CD4-positive, alpha-beta memory T cell (primary cell): ENCODE results near the gene COL23A1. TPM values are rescaled to one million over a fixed set of nuclear protein-coding genes. Genes with fewer than 3 reads are reported as not detected.

ENCODE experiments used
- CTCF ChIA-PET: fragments of 350-600 bp; sonication (Branson Sonifier 250); formaldehyde crosslinking; loops from one replicate; lab custom pipeline; 2021; ENCODE audit warnings: inconsistent platforms; ENCODE audit not compliant: partially characterized antibody; lab: Charles Lee
- POLR2A ChIA-PET: fragments of 350-600 bp; sonication (Branson Sonifier 250); formaldehyde crosslinking; loops from one replicate; lab custom pipeline; 2021; ENCODE audit not compliant: partially characterized antibody; lab: Charles Lee
- DNase-seq, 5 donors: peaks; one replicate each; pipeline versions ENCODE4 v3.0.0 to v3.0.0-alpha.2; 2020 to 2022; ENCODE audit warnings: mixed read lengths in 1 of 5
- H3K27ac ChIP-seq: one replicate; pipeline ENCODE4 v1.7.0; 2013; ENCODE audit warnings: low read depth, low read length
- H3K27me3 ChIP-seq: 2 replicates; pipeline ENCODE4 v1.7.0; 2013; ENCODE audit warnings: mild to moderate bottlenecking, low read length, moderate library complexity; ENCODE audit not compliant: insufficient read depth
- H3K36me3 ChIP-seq: 2 replicates; pipeline ENCODE4 v1.7.0; 2013; ENCODE audit warnings: mild to moderate bottlenecking, low read length, moderate library complexity; ENCODE audit not compliant: insufficient read depth
- H3K4me1 ChIP-seq: 2 replicates; pipeline ENCODE4 v1.7.0; 2013; ENCODE audit warnings: mild to moderate bottlenecking, low read length, moderate library complexity; ENCODE audit not compliant: insufficient read depth
- H3K4me3 ChIP-seq, 2 donors: one replicate each; pipeline ENCODE4 v1.7.0; 2013; ENCODE audit warnings: low read length in 2 of 2, mild to moderate bottlenecking in 1 of 2
- H3K9me3 ChIP-seq, 2 donors: one replicate each; pipeline ENCODE4 v1.7.0; 2013; ENCODE audit warnings: low read length in 2 of 2, control low read depth in 1 of 2; ENCODE audit not compliant: control insufficient read depth in 1 of 2
- H3K27ac Mint-ChIP-seq, 7 donors: one replicate each; pipeline ENCODE4 v1.8.0; 2020 to 2021; ENCODE audit warnings: mixed read lengths in 7 of 7, mild to moderate bottlenecking in 6 of 7, inconsistent platforms in 3 of 7, moderate library complexity in 3 of 7
- H3K27me3 Mint-ChIP-seq, 2 donors: one replicate each; pipeline ENCODE4 v1.8.0; 2020 to 2021; ENCODE audit warnings: mixed read lengths in 2 of 2
- H3K36me3 Mint-ChIP-seq, 2 donors: one replicate each; pipeline ENCODE4 v1.8.0; 2020 to 2021; ENCODE audit warnings: mixed read lengths in 2 of 2, inconsistent platforms in 1 of 2, mild to moderate bottlenecking in 1 of 2
- H3K4me1 Mint-ChIP-seq, 4 donors: one replicate each; pipeline ENCODE4 v1.8.0; 2020 to 2021; ENCODE audit warnings: mixed read lengths in 4 of 4, mild to moderate bottlenecking in 1 of 4
- H3K4me3 Mint-ChIP-seq, 8 donors: one replicate each; pipeline ENCODE4 v1.8.0; 2020 to 2021; ENCODE audit warnings: mixed read lengths in 8 of 8, mild to moderate bottlenecking in 7 of 8, moderate library complexity in 6 of 8, inconsistent platforms in 3 of 8
- H3K9me3 Mint-ChIP-seq, 8 donors: one replicate each; pipeline ENCODE4 v1.8.0; 2020 to 2021; ENCODE audit warnings: mixed read lengths in 8 of 8, mild to moderate bottlenecking in 5 of 8, inconsistent platforms in 3 of 8, moderate library complexity in 1 of 8
- intact Hi-C: fragments of 100-400 bp; cut with micrococcal nuclease; formaldehyde crosslinking; loops from one replicate; pipeline ENCODE4 v1.15.1; 2023
- polyA plus RNA-seq, 2 donors: library from polyadenylated mRNA; unstranded; fragments of 300-500 nt; fragmentation: Illumina TruSeq; gene quantifications; one replicate each; pipeline ENCODE4 v1.2.3, GENCODE V29; 2021
- total RNA-seq, 2 experiments: library from RNA; stranded (reverse); gene quantifications; one replicate each; pipeline ENCODE4 v1.2.3, GENCODE V29; 2021

The COL23A1 gene
- total and polyA plus RNA-seq, 4 experiments from 2014 or later: 0.17 to 0.25 TPM; not detected in 2

DNA sequence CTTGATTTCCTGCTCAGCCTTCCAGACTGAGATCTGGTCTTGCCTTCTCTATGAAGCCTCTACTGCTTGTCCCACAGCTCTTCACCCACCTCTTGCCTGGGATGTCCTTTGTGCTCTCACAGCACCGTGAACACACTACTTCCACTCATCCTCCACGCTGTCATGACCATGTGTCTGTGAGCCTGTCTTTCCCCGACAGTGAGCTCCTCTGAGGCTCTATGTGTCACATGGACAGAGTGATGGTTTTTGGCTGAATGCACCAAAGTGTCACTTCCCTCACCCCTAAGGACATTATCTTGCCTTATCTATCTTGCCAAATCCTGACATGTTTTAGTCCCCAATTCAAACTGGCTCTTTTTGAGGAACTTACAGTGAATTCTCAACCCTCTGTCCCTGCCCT, 368.9 kb downstream of the COL23A1 start:
- Histone ChIP-seq H3K4me3 (no peak overlapping the region), H3K27ac (no peak overlapping the region), H3K27me3 (no peaks in the 10 kb centered on the region), H3K4me1 (peaks cover 8% of the 10 kb centered on the region), H3K9me3 (no peaks in the 10 kb centered on the region), H3K36me3 (peaks cover 32% of the 10 kb centered on the region)
- Mint-ChIP-seq H3K9me3 (no peaks in the 10 kb centered on the region), H3K27ac (peak overlapping the region; percentile 50 to 79 (median 67)), H3K4me3 (peak overlapping the region in 1 of 8 donors; percentile 29), H3K36me3 (peaks cover 32 to 53% of the 10 kb centered on the region in 2 donors), H3K27me3 (no peaks in the 10 kb centered on the region), H3K4me1 (peaks cover 20 to 38% (median 30%) of the 10 kb centered on the region in 4 donors)
- POLR2A ChIA-PET: interaction anchor here (1.0 to 1.8 kb wide), 3 partner anchors 9 to 17 kb away, joined by 3 to 6 read pairs (median 4); partner anchors contain the start of gene HNRNPAB
- no peak for DNase-seq
- CTCF ChIA-PET: no interaction called here
- intact Hi-C loops: no loop called here

- CTCF ChIA-PET: no interaction called here
- H3K36me3 ChIP-seq: peaks cover 43% of the 10 kb centered on the region
- intact Hi-C loops: no loop called here
Observed at GRCh38 chr5:178218827-178219226, 371.4 kb downstream of the COL23A1 start.

GRCh38 chr5:178218237-178218776, 371.9 kb downstream of the COL23A1 start:
- peaks cover 10% of the 10 kb centered on the region for H3K4me1 ChIP-seq
- DNase-seq: no peak
- H3K4me3 ChIP-seq: no peak overlapping the region
- Mint-ChIP-seq H3K4me3 (no peak overlapping the region), H3K36me3 (peaks cover 31 to 66% of the 10 kb centered on the region in 2 donors), H3K27ac (peak overlapping the region in 4 of 7 donors; percentile 6 to 37 (median 34)), H3K9me3 (peaks cover 0 to 2% (median 0%) of the 10 kb centered on the region in 8 donors), H3K4me1 (peaks cover 26 to 30% (median 29%) of the 10 kb centered on the region in 4 donors), H3K27me3 (no peaks in the 10 kb centered on the region)
- CTCF ChIA-PET: no interaction called here
- intact Hi-C loops: no loop called here
- no peak overlapping the region for H3K27ac ChIP-seq
- POLR2A ChIA-PET: no interaction called here
- H3K36me3 ChIP-seq: peaks cover 48% of the 10 kb centered on the region
- no peaks in the 10 kb centered on the region for H3K27me3 ChIP-seq
- H3K9me3 ChIP-seq: no peaks in the 10 kb centered on the region

More at GRCh38 chr5:178218827-178219226, 371.4 kb downstream of the COL23A1 start:
- DNase-seq: no peak
- Histone ChIP-seq H3K27me3 (no peaks in the 10 kb centered on the region), H3K4me3 (no peak overlapping the region), H3K9me3 (no peaks in the 10 kb centered on the region), H3K27ac (no peak overlapping the region), H3K4me1 (peaks cover 10% of the 10 kb centered on the region)
- POLR2A ChIA-PET: no interaction called here
- no peak overlapping the region for H3K4me3 Mint-ChIP-seq
- peaks cover 26 to 65% of the 10 kb centered on the region in 2 donors for H3K36me3 Mint-ChIP-seq
- H3K27me3 Mint-ChIP-seq: no peaks in the 10 kb centered on the region
- peaks cover 0 to 2% (median 0%) of the 10 kb centered on the region in 8 donors for H3K9me3 Mint-ChIP-seq
- H3K27ac Mint-ChIP-seq: peak overlapping the region in 2 of 7 donors; percentile 6 to 32
- peaks cover 27 to 34% (median 29%) of the 10 kb centered on the region in 4 donors for H3K4me1 Mint-ChIP-seq

GRCh38 chr5:178216779-178217178, 373.4 kb downstream of the COL23A1 start:
- H3K9me3 ChIP-seq: no peaks in the 10 kb centered on the region
- H3K4me3 ChIP-seq: no peak overlapping the region
- H3K4me1 ChIP-seq: peaks cover 10% of the 10 kb centered on the region
- Mint-ChIP-seq H3K4me3 (no peak overlapping the region), H3K27me3 (no peaks in the 10 kb centered on the region), H3K36me3 (peaks cover 30 to 75% of the 10 kb centered on the region in 2 donors), H3K27ac (peak overlapping the region in 3 of 7 donors; percentile 11 to 53 (median 12)), H3K9me3 (peaks cover 0 to 2% (median 0%) of the 10 kb centered on the region in 8 donors), H3K4me1 (peaks cover 22 to 25% (median 24%) of the 10 kb centered on the region in 4 donors)
- ChIA-PET CTCF (interaction anchor here (0.8 to 1.9 kb wide), 3 partner anchors 10 to 19 kb away, joined by 3 to 8 read pairs (median 4); no protein-coding TSS in a partner anchor), POLR2A (interaction anchor here (1.8 to 3.1 kb wide), 2 partner anchors 10 to 12 kb away, joined by 6 to 16 read pairs; partner anchors contain the start of gene HNRNPAB)
- H3K36me3 ChIP-seq: peaks cover 54% of the 10 kb centered on the region
- intact Hi-C loops: no loop called here
- no peaks in the 10 kb centered on the region for H3K27me3 ChIP-seq
- DNase-seq: no peak
- no peak overlapping the region for H3K27ac ChIP-seq

- CTCF ChIA-PET: interaction anchor here (0.8 to 1.9 kb wide), 2 partner anchors 9 to 20 kb away, joined by 4 to 8 read pairs; no protein-coding TSS in a partner anchor
- Mint-ChIP-seq H3K36me3 (peaks cover 29 to 75% of the 10 kb centered on the region in 2 donors), H3K4me1 (peaks cover 16 to 19% (median 18%) of the 10 kb centered on the region in 4 donors), H3K4me3 (no peak overlapping the region), H3K9me3 (peaks cover 0 to 2% (median 0%) of the 10 kb centered on the region in 8 donors), H3K27me3 (no peaks in the 10 kb centered on the region), H3K27ac (peak overlapping the region in 6 of 7 donors; percentile 2 to 45 (median 11))
- Histone ChIP-seq H3K4me1 (peaks cover 3% of the 10 kb centered on the region), H3K27ac (no peak overlapping the region), H3K4me3 (no peak overlapping the region), H3K27me3 (no peaks in the 10 kb centered on the region), H3K36me3 (peaks cover 55% of the 10 kb centered on the region), H3K9me3 (no peaks in the 10 kb centered on the region)
- DNase-seq: no peak
- intact Hi-C loops: no loop called here
- POLR2A ChIA-PET: interaction anchor here (1.5 to 3.1 kb wide), 3 partner anchors 10 to 12 kb away, joined by 3 to 16 read pairs (median 6); partner anchors contain the start of gene HNRNPAB
Observed at GRCh38 chr5:178216088-178216534, 374.1 kb downstream of the COL23A1 start.

- peak overlapping the region in 4 of 7 donors; percentile 11 to 51 (median 36) for H3K27ac Mint-ChIP-seq
- CTCF ChIA-PET: interaction anchor here (1.9 kb wide), 1 partner anchor 9 kb away, joined by 8 read pairs; no protein-coding TSS in a partner anchor
- intact Hi-C loops: no loop called here
- H3K36me3 Mint-ChIP-seq: peaks cover 30 to 75% of the 10 kb centered on the region in 2 donors
- no peak overlapping the region for H3K4me3 Mint-ChIP-seq
- no peaks in the 10 kb centered on the region for H3K27me3 Mint-ChIP-seq
- Histone ChIP-seq H3K36me3 (peaks cover 61% of the 10 kb centered on the region), H3K27ac (no peak overlapping the region), H3K4me1 (peaks cover 3% of the 10 kb centered on the region), H3K4me3 (no peak overlapping the region), H3K9me3 (no peaks in the 10 kb centered on the region), H3K27me3 (no peaks in the 10 kb centered on the region)
- H3K4me1 Mint-ChIP-seq: peaks cover 10 to 13% (median 12%) of the 10 kb centered on the region in 4 donors
- peaks cover 0 to 2% (median 0%) of the 10 kb centered on the region in 8 donors for H3K9me3 Mint-ChIP-seq
- POLR2A ChIA-PET: interaction anchor here (1.5 to 3.1 kb wide), 3 partner anchors 9 to 11 kb away, joined by 3 to 16 read pairs (median 6); partner anchors contain the start of gene HNRNPAB
- DNase-seq: no peak
Observed at GRCh38 chr5:178215280-178216002, 374.8 kb downstream of the COL23A1 start.
